ENCODE measurements around the gene ATP5F1D. TPM values are rescaled to one million over a fixed set of nuclear protein-coding genes. Genes with fewer than 3 reads are reported as not detected.

The ATP5F1D gene
- total RNA-seq, 2 experiments from 2014 or later, result 175 to 177 TPM

DNA sequence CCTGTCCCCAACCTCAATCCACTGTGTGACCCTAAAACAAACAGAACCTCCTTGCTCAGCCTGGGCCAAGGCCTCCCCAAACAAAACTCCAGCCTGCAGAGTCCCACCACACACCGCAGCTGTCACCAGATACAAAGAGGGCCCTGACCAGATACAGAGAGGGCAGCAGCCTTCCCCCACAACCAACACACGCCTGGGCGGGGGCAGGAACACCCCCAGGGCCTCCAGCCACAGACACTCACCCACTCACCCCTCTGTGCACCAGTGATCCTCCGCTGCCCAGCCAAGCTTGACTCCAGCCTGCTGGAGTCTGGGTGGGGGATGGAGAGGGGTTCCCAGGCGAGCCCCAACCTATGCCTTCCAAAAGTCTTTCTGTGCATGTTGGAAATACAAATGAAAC lies 21.6 kb downstream of the ATP5F1D start:
- no peaks in the 10 kb centered on the region for H3K9me3 Mint-ChIP-seq
- H3K27ac Mint-ChIP-seq, result peak overlapping the region; percentile 72
- H3K4me3 Mint-ChIP-seq, result peak overlapping the region; percentile 80

DNA sequence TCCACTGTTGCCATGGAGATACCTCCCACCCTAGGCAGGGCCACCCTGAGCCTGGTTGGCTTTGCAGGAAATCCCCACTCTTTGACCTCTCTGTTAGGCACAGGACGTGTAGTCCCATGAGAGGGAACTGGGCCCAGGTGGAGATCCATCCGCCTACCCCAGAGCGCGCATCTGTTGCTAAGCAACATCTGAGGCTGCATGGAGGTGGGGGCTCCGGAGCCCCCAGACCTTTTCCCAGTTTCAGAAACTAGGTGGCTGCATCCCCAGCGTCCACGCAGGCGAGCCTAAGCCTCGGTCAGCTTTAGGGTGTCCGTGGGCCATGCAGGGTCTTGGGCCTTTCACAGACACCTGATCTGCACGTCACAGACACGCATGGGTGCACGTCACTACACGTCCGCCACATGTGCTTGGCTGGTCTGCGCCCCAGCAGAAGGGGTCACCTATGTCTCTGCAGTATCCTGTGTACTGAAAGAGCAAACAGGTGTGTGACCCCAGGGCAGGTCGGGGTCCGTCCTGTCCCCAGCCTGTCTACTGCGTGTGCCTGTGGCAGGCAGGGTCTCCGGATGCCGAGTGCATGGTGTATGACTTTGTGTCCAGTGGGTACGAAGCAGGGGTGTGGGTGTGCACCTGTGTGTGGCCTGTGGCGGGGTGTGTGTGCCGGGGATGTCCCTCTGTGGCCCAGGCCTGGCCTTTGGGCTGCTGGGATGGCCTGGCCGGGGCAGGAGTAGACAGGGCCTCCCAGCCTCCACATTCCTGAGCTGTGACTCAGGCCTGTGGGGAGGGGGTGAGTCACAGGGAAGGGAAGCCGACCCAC lies 23.5 kb downstream of the ATP5F1D start:
- H3K9me3 Mint-ChIP-seq, result no peaks in the 10 kb centered on the region
- H3K27me3 Mint-ChIP-seq, result peaks cover 1% of the 10 kb centered on the region
- no peak for DNase-seq
- H3K4me3 Mint-ChIP-seq, result no peak overlapping the region
- no peak overlapping the region for H3K27ac Mint-ChIP-seq
- H3K36me3 Mint-ChIP-seq, result peaks cover 19% of the 10 kb centered on the region
- peaks cover 48% of the 10 kb centered on the region for H3K4me1 Mint-ChIP-seq

More for the DNA sequence above, 21.6 kb downstream of the ATP5F1D start:
- Mint-ChIP-seq H3K36me3 (peaks cover 16% of the 10 kb centered on the region), H3K27me3 (no peaks in the 10 kb centered on the region), H3K4me1 (peaks cover 58% of the 10 kb centered on the region)
- DNase-seq, result no peak

DNA sequence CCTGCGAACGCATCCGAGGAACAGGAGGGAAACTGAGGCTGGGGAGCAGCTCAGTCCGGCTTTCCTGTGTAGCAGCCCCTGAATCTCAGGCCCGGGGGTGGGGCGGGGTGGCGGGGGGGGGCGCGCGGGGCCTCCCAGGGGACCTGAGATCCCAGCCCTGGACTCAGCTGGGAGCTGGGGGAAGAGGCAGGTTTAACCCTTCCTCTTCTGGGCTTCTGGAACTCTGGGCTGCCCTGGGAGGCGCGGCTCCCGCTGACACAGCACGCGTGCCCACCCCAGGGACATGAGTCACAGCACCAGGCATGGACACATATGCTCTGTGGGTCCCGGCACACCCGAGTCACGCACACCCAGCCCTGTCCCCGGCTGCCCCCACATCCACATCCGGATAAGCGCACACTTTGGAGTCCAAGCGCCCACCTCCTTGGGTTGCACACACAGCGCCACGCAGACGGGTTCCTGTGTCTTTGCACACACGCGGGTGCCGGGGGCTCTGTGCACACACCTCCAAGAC lies 24.1 kb downstream of the ATP5F1D start:
- H3K4me3 Mint-ChIP-seq, result peak overlapping the region; percentile 42
- peaks cover 25% of the 10 kb centered on the region for H3K36me3 Mint-ChIP-seq
- peak overlapping the region; percentile 59 for H3K27ac Mint-ChIP-seq
- H3K9me3 Mint-ChIP-seq, result no peaks in the 10 kb centered on the region
- DNase-seq, result peak; percentile 71
- H3K4me1 Mint-ChIP-seq, result peaks cover 52% of the 10 kb centered on the region
- H3K27me3 Mint-ChIP-seq, result peaks cover 4% of the 10 kb centered on the region

- Mint-ChIP-seq H3K27ac (peak overlapping the region; percentile 59), H3K4me1 (peaks cover 59% of the 10 kb centered on the region)
Measured at GRCh38 chr19:1266129-1266915, 24.8 kb downstream of the ATP5F1D start.

GRCh38 chr19:1266916-1267476 lies 25.4 kb downstream of the ATP5F1D start:
- peaks cover 59% of the 10 kb centered on the region for H3K4me1 Mint-ChIP-seq
- H3K27ac Mint-ChIP-seq, result peak overlapping the region; percentile 45
- peaks cover 4% of the 10 kb centered on the region for H3K27me3 Mint-ChIP-seq
- H3K4me3 Mint-ChIP-seq, result peak overlapping the region; percentile 61
- H3K36me3 Mint-ChIP-seq, result peaks cover 31% of the 10 kb centered on the region
- DNase-seq, result peak; percentile 75
- no peaks in the 10 kb centered on the region for H3K9me3 Mint-ChIP-seq

More at GRCh38 chr19:1266129-1266915, 24.8 kb downstream of the ATP5F1D start:
- Mint-ChIP-seq H3K4me3 (peak overlapping the region; percentile 42), H3K9me3 (no peaks in the 10 kb centered on the region), H3K36me3 (peaks cover 31% of the 10 kb centered on the region), H3K27me3 (peaks cover 4% of the 10 kb centered on the region)
- DNase-seq, result peak; percentile 91

DNA sequence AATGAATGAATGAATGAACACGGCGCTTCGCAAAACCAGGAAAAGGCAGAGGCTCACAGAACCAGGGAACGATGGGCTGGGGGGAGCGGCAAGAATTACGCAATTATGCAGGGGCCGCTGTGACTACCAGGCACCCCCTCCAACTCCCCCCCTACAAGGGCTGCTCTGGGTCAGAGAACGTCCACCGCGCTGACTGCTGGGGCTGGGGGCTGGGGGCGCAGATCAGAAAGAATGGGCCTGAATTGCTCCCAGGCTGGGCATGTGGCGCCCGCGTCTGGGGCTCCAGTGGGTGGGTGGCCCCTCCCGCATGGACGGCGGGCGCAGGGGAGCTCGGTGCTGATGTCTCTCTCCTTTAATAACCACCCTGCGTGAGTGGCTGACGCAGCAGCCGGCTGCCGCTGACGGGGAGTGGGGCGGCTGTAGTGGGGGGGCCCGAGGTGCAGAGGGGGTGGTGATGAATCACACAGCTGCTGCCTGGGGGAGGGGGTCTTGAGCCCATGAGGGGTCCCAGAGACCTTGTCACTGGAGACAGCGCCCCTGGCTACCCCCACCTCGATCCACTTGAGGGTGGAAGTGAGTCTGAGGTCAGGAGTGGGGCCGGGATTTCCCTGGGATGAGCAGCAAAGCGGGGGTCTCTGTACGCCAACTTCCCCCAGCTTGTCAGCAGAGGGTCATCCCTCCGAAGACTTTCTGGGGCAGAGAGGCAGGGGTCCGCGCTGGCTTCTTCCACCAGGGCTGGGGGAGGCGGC lies 26.1 kb downstream of the ATP5F1D start:
- peak; percentile 49 for DNase-seq
- Mint-ChIP-seq H3K27ac (peak overlapping the region; percentile 45), H3K4me3 (peak overlapping the region; percentile 61), H3K36me3 (peaks cover 35% of the 10 kb centered on the region), H3K27me3 (peaks cover 4% of the 10 kb centered on the region), H3K4me1 (peaks cover 61% of the 10 kb centered on the region), H3K9me3 (no peaks in the 10 kb centered on the region)

DNA sequence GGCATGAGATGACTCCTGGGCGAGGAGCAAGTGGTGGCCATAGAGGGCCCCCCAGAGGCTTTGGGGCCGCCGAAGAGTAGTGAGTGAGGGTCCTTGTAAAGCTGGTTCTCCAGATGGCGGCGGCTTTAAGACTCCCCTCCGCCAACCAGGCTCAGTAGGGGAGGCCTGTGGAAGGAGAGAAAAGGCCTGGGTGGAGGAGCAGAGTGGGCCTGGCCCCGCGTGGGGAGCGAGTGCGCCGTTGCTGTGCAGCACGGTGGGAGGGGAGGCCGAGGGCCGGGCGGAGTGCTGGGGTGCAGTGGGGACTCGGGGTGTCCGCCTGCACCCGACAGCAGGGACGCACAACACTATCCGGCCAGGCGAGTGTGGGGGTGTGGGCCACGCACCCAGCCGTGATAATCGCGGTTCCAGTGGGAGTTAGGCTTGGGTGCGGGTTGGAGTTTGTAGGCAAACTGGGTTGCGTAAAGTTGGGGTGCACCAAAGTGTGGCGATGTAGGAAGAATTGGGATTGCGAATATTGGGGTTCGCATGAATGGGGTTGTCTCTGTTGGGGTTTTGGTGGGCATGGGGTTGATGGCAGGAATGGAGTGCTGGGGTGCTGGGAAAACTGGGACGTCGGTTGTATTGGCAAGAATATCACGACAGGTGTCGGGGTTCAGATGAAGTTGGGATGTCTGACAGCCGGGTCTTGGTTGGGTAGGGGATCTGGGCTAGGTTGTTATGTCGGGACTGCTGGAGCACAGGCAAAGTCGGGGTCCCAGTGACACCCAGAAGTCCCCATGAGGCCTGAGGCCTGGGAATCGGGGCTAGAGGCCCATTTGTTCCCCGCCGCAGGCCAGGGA lies 26.9 kb downstream of the ATP5F1D start:
- no peak for DNase-seq
- Mint-ChIP-seq H3K9me3 (no peaks in the 10 kb centered on the region), H3K4me1 (peaks cover 60% of the 10 kb centered on the region), H3K27me3 (peaks cover 4% of the 10 kb centered on the region), H3K36me3 (peaks cover 37% of the 10 kb centered on the region), H3K4me3 (peak overlapping the region; percentile 77), H3K27ac (peak overlapping the region; percentile 60)

DNA sequence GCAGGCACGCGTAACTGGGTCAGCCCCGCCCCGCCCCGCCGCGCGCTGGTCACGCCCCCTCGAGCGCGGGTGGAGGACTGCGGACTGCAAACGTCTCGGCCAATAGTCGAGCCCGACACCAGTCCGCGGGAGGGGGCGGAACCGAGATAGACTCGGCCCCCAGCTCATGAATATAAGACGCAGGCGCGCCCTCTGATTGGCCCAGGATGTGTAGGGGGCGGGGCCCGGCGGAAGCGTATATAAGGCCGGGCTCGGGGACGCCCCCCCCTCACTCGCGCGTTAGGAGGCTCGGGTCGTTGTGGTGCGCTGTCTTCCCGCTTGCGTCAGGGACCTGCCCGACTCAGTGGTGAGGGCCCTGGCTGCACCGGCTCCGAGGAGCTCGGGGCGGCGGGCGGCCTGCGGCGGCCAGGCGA lies 27.5 kb downstream of the ATP5F1D start, which contains the start of gene CIRBP:
Gene CIRBP, plus strand, starts transcription at position 268 of the 413 bp plus-strand sequence. CDS start 1,602 bp downstream, outside the sequence.
- Mint-ChIP-seq H3K4me1 (peaks cover 64% of the 10 kb centered on the region), H3K27ac (peak within 1 kb of the TSS; percentile 96), H3K4me3 (peak within 1 kb of the TSS; percentile 96), H3K9me3 (no peaks in the 10 kb centered on the region), H3K36me3 (peaks cover 40% of the 10 kb centered on the region), H3K27me3 (peaks cover 4% of the 10 kb centered on the region)
- DNase-seq, result peak; percentile 99

DNA sequence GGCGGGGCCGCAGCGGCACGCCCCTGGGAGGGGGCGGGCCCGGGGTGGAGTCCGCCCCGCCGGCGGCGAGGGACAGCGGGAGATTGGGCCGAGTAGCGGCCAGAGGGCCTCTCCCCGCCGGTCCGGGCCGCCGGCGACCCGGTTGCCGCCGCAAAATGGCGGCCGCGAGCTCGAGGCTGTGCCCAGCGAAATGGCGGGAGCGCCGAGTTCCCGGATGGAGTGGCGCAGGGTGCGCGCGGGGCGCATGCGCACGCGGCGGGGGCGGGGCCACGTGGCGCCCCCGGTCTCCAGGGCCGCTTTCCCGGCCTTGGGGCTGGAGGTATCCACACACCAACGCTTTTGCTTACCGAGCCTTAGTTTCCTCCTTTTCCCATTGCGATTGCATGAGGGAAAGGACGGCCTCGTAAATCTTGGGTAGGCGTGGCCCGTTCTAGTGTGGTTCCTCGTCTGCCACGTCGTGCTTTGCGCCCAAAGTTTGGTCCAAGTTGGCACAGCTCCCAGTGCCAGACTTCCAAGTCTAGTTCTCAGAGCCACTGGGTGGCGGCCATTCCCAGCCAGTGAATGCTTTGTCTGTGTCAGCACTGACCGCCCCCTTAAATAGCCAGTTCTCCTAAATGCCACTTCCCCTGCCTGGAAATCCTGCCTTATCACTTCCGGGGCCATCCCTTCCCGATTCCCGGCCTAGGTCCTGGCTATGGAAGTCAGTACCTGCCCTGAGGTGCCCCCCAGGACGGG lies 28.1 kb downstream of the ATP5F1D start:
- peaks cover 61% of the 10 kb centered on the region for H3K4me1 Mint-ChIP-seq
- peak overlapping the region; percentile 96 for H3K4me3 Mint-ChIP-seq
- peaks cover 43% of the 10 kb centered on the region for H3K36me3 Mint-ChIP-seq
- peaks cover 4% of the 10 kb centered on the region for H3K27me3 Mint-ChIP-seq
- peak overlapping the region; percentile 96 for H3K27ac Mint-ChIP-seq
- peak; percentile 91 for DNase-seq
- no peaks in the 10 kb centered on the region for H3K9me3 Mint-ChIP-seq

DNA sequence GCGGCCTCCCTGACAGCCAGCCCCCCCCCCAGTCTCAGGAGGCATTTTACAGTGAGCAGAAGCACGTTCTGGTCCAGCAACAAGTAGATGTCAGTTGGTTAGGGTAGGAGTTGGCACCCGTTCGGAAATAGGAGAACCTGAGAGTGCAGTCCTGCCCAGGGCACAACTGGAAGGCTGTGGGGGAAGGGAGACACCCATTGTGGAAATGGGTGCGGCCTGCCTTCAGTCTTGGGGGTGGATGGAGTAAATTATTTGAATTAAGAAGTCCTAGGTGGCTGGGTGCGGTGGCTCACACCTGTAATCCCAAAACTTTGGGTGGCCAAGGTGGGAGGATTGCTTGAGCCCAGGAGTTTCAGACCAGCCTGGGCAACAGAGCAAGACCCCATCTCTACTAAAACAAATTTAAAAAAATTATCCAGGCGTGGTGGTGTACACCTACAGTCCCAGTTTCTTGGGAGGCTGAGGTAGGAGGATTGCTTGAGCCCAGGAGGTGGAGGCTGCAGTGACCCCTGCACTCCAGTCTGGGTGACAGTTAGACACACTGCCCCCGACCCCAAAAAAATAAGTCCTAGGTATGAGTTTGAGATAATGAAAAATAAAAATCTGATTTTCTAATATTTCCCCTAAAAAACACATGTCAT lies 28.8 kb downstream of the ATP5F1D start:
- H3K27ac Mint-ChIP-seq, result peak overlapping the region; percentile 96
- DNase-seq, result no peak
- H3K36me3 Mint-ChIP-seq, result peaks cover 44% of the 10 kb centered on the region
- peaks cover 56% of the 10 kb centered on the region for H3K4me1 Mint-ChIP-seq
- H3K27me3 Mint-ChIP-seq, result peaks cover 4% of the 10 kb centered on the region
- peak overlapping the region; percentile 96 for H3K4me3 Mint-ChIP-seq
- no peaks in the 10 kb centered on the region for H3K9me3 Mint-ChIP-seq

GRCh38 chr19:1270854-1271527 lies 29.4 kb downstream of the ATP5F1D start:
- Mint-ChIP-seq H3K9me3 (no peaks in the 10 kb centered on the region), H3K27ac (peak overlapping the region; percentile 96), H3K4me3 (peak overlapping the region; percentile 96), H3K4me1 (peaks cover 52% of the 10 kb centered on the region), H3K36me3 (peaks cover 44% of the 10 kb centered on the region), H3K27me3 (peaks cover 4% of the 10 kb centered on the region)
- DNase-seq, result no peak

Data from activated naive CD8-positive, alpha-beta T cell treated with anti-CD3 and anti-CD28 coated beads for 36 hours (primary cell).